Ovary (tissue), 9 donors: ENCODE data around the gene PTPRN2. TPM values are rescaled to one million over a fixed set of nuclear protein-coding genes. Genes with fewer than 3 reads are reported as not detected.
A peak's percentile ranks its signal among the peaks of the same experiment; 100 is the strongest.

ENCODE experiments used
- DNase-seq, 5 donors: peaks; one replicate each; pipeline ENCODE4 v3.0.0-alpha.2; 2019 to 2020
- H3K27ac ChIP-seq, 2 donors: fragments of 200-600 bp; one replicate each; pipeline versions ENCODE4 v1.5.1 to v1.8.0; 2019 to 2022
- H3K27me3 ChIP-seq: fragments of 200-600 bp; one replicate; pipeline ENCODE4 v1.8.0; 2022
- H3K36me3 ChIP-seq: fragments of 200-600 bp; sonication (generic); one replicate; pipeline ENCODE4 v1.5.1; 2019
- H3K4me1 ChIP-seq: one replicate; pipeline ENCODE4 v1.8.1; 2013; ENCODE audit warnings: mild to moderate bottlenecking, moderate library complexity; ENCODE audit not compliant: insufficient read depth
- H3K4me3 ChIP-seq: fragments of 200-600 bp; sonication (generic); one replicate; pipeline ENCODE4 v1.5.1; 2017
- H3K9me3 ChIP-seq, 2 donors: fragments of 200-600 bp in 1 of 2; sonication (generic) in 1 of 2; one replicate each; pipeline versions ENCODE4 v1.5.1 to v1.8.1; 2013 to 2019; ENCODE audit warnings: mild to moderate bottlenecking in 1 of 2, moderate library complexity in 1 of 2
- EP300 ChIP-seq: sonication (generic); formaldehyde crosslinking; IDR thresholded peaks from one replicate; pipeline ENCODE4 v1.6.1; 2017; ENCODE audit warnings: antibody characterized with exemption
- POLR2A ChIP-seq: fragments of 450-650 bp; IDR thresholded peaks from one replicate; pipeline ENCODE4 v1.6.1; 2017; ENCODE audit warnings: antibody characterized with exemption, mild to moderate bottlenecking, moderate library complexity
- WGBS, 3 donors: extraction: QIAGEN DNeasy Blood & Tissue Kit in 1 of 3; methylation state at CpG; one replicate each; pipeline versions ENCODE4 v1.1.5 to v1.1.7; 2013 to 2017; 5-methylcytosine and 5-hydroxymethylcytosine counted together
- intact Hi-C, 4 donors: fragments of 100-400 bp; cut with DNase I; formaldehyde crosslinking; loops; one replicate each; pipeline versions ENCODE4 v1.11.0 to v1.15.1; 2022 to 2023
- polyA plus RNA-seq, 2 donors: library from polyadenylated mRNA; stranded (reverse); fragments of 200-250 nt in 1 of 2; fragments of 350-450 nt in 1 of 2; fragmentation: Illumina TruSeq in 1 of 2; extraction: RNeasy Lipid Tissue Mini Kit (QIAGEN cat#74804) in 1 of 2; gene quantifications; one replicate each; pipeline ENCODE4 v1.2.3, GENCODE V29; 2013 to 2014
- total RNA-seq, 7 donors: library from RNA; depleted of rRNA in 2 of 7; stranded (reverse); fragments of >200 nt in 2 of 7; fragmentation: NEBNext Ultra II Directional in 3 of 7; extraction: Animal tissue kit (Norgen Biotek cat#: 25700) in 3 of 7; gene quantifications; one replicate each; pipeline versions ENCODE4 v1.1.0 to v1.2.4, GENCODE V29; 2016 to 2023
- TF ChIP-seq, protein P1 (sequence below), 3 donors: fragments of 450-650 bp in 2 of 3; fragments of 200-600 bp in 1 of 3; IDR thresholded peaks; one replicate each; pipeline versions ENCODE4 v1.5.1 to v1.8.0; 2016 to 2022; ENCODE audit warnings: antibody characterized with exemption in 3 of 3, mild to moderate bottlenecking in 1 of 3
- donor health status: DM: no; HTN: no; CAD: no; lungs with moderate emphysema.
- donor health status: DM: no; HTN: no; CAD: no.
- donor health status: Bipolar disorder and iron deficiency.
- donor health status: DM: yes; HTN: yes; CAD: no.
- donor health status: DM: no; HTN: no; CAD: no.
- donor health status: DM: yes; HTN: yes; CAD: no.

The PTPRN2 gene
- total and polyA plus RNA-seq, 9 donors = 3.5 to 11.1 (median 5.9) TPM

DNA sequence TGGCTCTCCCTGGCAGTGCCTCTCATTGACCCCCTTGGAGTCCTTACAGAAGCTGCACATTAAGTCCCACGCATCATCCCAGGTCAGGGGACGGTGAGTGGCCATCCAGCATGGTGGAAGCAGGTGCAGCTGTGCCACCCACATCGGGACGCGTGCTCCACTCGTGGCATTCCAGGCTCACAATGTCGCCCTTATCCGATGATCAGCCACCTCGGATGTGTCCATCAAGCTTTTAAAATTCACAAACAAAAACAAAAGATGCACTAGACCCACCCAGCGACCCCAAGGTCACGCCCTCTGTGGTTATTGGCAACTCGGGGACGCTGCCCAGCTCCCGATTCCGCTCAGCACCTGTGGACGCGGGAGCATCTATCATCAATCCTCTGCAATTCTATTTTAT, 530.9 kb downstream of the PTPRN2 start:
- H3K27me3 ChIP-seq = no peaks in the 10 kb centered on the region
- H3K27ac ChIP-seq = no peak overlapping the region
- H3K9me3 ChIP-seq = no peaks in the 10 kb centered on the region
- intact Hi-C loops = no loop called here
- 83 to 90% (median 86%) methylated on average over 17 of the region's 17 CpGs for WGBS, 3 donors
- DNase-seq = no peak
- no peaks in the 10 kb centered on the region for H3K4me1 ChIP-seq
- TF ChIP-seq EP300 (no peak), POLR2A (no peak)
- TF ChIP-seq, protein P1, sequence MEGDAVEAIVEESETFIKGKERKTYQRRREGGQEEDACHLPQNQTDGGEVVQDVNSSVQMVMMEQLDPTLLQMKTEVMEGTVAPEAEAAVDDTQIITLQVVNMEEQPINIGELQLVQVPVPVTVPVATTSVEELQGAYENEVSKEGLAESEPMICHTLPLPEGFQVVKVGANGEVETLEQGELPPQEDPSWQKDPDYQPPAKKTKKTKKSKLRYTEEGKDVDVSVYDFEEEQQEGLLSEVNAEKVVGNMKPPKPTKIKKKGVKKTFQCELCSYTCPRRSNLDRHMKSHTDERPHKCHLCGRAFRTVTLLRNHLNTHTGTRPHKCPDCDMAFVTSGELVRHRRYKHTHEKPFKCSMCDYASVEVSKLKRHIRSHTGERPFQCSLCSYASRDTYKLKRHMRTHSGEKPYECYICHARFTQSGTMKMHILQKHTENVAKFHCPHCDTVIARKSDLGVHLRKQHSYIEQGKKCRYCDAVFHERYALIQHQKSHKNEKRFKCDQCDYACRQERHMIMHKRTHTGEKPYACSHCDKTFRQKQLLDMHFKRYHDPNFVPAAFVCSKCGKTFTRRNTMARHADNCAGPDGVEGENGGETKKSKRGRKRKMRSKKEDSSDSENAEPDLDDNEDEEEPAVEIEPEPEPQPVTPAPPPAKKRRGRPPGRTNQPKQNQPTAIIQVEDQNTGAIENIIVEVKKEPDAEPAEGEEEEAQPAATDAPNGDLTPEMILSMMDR (IDR thresholded peaks at IDR 0.05) = no peak
- no peak overlapping the region for H3K4me3 ChIP-seq
- H3K36me3 ChIP-seq = no peaks in the 10 kb centered on the region

DNA sequence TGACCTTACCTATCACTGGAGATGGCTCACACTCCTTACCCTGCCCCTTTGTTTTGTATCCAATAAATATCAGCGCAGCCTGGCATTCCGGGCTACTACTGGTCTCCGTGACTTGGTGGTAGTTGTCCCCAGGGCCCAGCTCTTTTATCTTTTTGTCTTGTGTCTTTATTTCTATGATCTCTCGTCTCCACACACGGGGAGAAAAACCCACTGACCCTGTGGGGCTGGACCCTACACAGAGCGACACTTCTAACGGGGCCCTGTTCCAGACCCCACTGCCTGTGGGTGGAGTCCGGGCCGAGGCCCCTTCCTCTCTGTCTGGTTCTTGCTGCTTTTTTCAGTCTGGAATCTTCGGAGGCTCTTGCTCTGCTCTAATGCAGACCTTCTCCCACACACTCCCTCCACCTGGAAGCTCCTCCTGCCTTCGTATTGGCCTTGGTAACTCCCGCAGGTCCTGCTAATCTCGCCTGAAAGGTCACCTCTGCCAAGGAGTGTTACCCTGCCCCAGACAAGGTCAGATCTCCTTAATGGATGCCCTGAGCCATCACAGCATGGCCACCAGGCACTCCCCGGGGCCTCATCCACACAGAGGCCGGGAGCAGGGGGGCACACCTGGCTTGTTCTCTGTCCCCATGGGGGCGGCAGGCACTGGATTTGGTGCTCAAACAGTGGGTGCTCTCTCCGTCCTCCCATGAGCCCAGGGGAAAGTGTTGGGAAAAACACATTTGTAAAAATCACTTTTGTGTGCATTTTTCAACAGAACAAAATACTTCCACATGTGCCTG, 531.7 kb downstream of the PTPRN2 start:
- Histone ChIP-seq H3K27me3 (no peaks in the 10 kb centered on the region), H3K9me3 (no peaks in the 10 kb centered on the region), H3K36me3 (no peaks in the 10 kb centered on the region), H3K27ac (no peak overlapping the region), H3K4me1 (no peaks in the 10 kb centered on the region), H3K4me3 (no peak overlapping the region)
- no peak for DNase-seq
- 56 to 65% (median 59%) methylated on average over 17 of the region's 17 CpGs for WGBS, 3 donors
- intact Hi-C loops = no loop called here
- TF ChIP-seq POLR2A = no peak
- TF ChIP-seq EP300 = no peak
- TF ChIP-seq, protein P1 (IDR thresholded peaks at IDR 0.05) = no peak

DNA sequence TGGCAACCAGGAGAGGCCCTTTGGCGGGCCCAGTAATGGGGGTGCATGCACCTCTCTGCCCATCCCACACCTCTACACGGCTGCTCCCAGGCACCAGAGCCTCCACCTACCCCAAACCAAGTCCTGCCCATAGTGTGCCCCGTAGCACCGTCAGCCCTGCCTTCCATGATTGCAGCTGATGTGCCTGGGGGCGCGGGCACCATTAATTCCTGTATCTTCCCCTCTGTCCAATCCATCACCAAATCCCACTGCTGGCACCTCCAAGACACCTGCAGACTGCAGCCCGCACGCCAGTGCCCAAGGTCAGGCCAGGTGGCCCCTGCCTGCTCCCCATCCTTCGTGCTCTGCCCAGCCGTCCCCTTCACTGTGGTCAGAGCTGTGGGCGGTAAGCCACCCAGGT, 533.0 kb downstream of the PTPRN2 start:
- intact Hi-C loops = no loop called here
- H3K4me1 ChIP-seq = no peaks in the 10 kb centered on the region
- no peak for TF ChIP-seq POLR2A
- TF ChIP-seq EP300 = no peak
- TF ChIP-seq, protein P1 (IDR thresholded peaks at IDR 0.05) = no peak
- WGBS, 3 donors = 89 to 91% (median 90%) methylated on average over 11 of the region's 11 CpGs
- H3K9me3 ChIP-seq = no peaks in the 10 kb centered on the region
- no peaks in the 10 kb centered on the region for H3K36me3 ChIP-seq
- peak in 1 of 5 donors; percentile 6 for DNase-seq
- H3K27me3 ChIP-seq = no peaks in the 10 kb centered on the region
- no peak overlapping the region for H3K4me3 ChIP-seq
- no peak overlapping the region for H3K27ac ChIP-seq

DNA sequence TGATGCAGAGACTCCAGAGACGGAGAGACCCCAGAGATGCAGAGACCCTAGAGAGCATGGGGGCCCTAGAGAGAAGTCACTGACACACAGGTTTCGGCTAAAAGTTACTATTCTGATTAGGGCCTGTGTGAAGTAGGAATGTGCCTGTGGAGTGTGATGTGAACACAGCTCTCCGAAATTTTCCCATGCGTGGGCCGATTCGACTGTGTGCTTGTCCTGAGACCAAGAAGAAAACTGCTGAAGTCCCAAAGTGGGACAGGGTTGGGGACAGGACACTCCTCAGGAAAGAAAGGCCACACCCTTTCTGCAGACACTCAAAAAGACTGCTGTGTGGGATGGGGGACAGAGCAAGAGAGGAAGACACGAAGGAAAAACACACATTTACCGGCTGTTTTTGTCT, 533.5 kb downstream of the PTPRN2 start:
- intact Hi-C loops = no loop called here
- TF ChIP-seq POLR2A (no peak), EP300 (no peak)
- TF ChIP-seq, protein P1 (IDR thresholded peaks at IDR 0.05) = no peak
- Histone ChIP-seq H3K27me3 (no peaks in the 10 kb centered on the region), H3K9me3 (no peaks in the 10 kb centered on the region), H3K4me3 (no peak overlapping the region), H3K27ac (no peak overlapping the region), H3K4me1 (no peaks in the 10 kb centered on the region), H3K36me3 (no peaks in the 10 kb centered on the region)
- 86 to 89% (median 86%) methylated on average over 8 of the region's 8 CpGs for WGBS, 3 donors
- no peak for DNase-seq
